ENCODE data around the gene PSKH1. TPM values are rescaled to one million over a fixed set of nuclear protein-coding genes. Genes with fewer than 3 reads are reported as not detected.

PSKH1 gene
- total and polyA plus RNA-seq, 2 experiments from 2014 or later, result 29.2 to 44.6 TPM

DNA sequence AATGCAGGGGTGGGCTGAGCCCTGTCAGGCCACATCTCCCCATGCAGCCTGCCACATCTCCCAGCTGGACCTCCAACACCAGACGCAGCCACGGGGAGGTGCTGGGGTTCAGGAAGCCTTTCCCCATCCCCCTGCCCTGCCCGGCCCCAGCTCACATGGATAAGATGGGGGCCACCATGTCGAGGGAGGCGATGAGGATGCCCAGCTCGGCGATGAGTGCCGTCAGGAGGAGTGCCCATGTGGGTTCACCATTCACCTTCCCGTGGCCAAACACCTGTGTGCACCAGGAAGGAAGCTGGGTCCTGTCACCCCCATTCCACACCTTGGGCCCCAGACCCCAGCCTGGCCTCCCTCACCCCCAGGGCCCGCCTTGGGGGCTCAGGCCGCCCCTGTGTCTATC is 56.6 kb downstream of the PSKH1 start:
- Histone ChIP-seq H3K79me2 (no peaks in the 10 kb centered on the region), H3K4me3 (no peak overlapping the region), H2AFZ (no peak overlapping the region), H3K27ac (no peak overlapping the region), H3K36me3 (replicated peaks; ENCODE audit: insufficient read depth, low read depth) (no peaks in the 10 kb centered on the region), H4K20me1 (ENCODE audit: insufficient read depth, poor library complexity, severe bottlenecking) (no peaks in the 10 kb centered on the region), H3K9me3 (ENCODE audit: low read depth) (no peaks in the 10 kb centered on the region), H3K4me1 (ENCODE audit: insufficient read depth) (no peaks in the 10 kb centered on the region), H3K4me2 (no peak overlapping the region), H3K9me2 (replicated peaks; ENCODE audit: insufficient read depth) (no peaks in the 10 kb centered on the region), H3K27me3 (no peaks in the 10 kb centered on the region)
- WGBS (ENCODE audit: low lambda C conversion rate, missing lambda C conversion rate), result 97% methylated on average over 11 of the region's 11 CpGs
- no peak for DNase-seq (ENCODE audit: low spot score)
- TF ChIP-seq, protein P1, sequence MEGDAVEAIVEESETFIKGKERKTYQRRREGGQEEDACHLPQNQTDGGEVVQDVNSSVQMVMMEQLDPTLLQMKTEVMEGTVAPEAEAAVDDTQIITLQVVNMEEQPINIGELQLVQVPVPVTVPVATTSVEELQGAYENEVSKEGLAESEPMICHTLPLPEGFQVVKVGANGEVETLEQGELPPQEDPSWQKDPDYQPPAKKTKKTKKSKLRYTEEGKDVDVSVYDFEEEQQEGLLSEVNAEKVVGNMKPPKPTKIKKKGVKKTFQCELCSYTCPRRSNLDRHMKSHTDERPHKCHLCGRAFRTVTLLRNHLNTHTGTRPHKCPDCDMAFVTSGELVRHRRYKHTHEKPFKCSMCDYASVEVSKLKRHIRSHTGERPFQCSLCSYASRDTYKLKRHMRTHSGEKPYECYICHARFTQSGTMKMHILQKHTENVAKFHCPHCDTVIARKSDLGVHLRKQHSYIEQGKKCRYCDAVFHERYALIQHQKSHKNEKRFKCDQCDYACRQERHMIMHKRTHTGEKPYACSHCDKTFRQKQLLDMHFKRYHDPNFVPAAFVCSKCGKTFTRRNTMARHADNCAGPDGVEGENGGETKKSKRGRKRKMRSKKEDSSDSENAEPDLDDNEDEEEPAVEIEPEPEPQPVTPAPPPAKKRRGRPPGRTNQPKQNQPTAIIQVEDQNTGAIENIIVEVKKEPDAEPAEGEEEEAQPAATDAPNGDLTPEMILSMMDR (IDR thresholded peaks at IDR 0.05; ENCODE audit: poor library complexity), result no peak
- TF ChIP-seq EZH2phosphoT487 (IDR thresholded peaks at IDR 0.05; ENCODE audit: low read depth, severe bottlenecking, unreplicated experiment) (no peak), EZH2 (IDR thresholded peaks at IDR 0.05; ENCODE audit: borderline replicate concordance) (no peak)

DNA sequence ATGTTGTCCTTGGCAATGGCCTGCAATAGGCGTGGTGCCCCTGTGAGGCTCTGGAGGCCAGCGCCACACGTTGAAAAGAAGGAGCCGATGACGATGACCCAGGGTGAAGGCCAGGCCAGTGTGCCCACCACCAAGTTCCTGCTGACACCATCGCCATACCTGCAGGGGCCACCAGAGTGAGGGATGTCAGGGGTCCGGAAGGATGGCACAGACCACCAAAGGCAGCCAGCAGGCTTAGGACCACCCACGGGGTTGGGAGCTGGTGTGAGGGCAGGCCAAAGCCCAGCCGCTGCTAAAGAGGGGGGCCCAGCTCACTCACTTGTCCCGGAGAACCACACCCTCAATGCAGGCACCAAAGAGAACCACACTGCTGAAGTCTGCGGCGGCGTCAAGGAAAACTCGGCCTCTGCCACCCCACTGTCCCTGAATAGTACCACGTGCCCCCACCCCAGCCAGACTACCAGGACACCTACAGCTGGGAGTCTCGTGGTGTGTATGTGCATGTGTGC is 57.3 kb downstream of the PSKH1 start:
- H3K4me1 ChIP-seq (ENCODE audit: insufficient read depth), result no peaks in the 10 kb centered on the region
- no peaks in the 10 kb centered on the region for H3K9me3 ChIP-seq (ENCODE audit: low read depth)
- no peaks in the 10 kb centered on the region for H3K36me3 ChIP-seq (replicated peaks; ENCODE audit: insufficient read depth, low read depth)
- H3K79me2 ChIP-seq, result no peaks in the 10 kb centered on the region
- DNase-seq (ENCODE audit: low spot score), result no peak
- H3K27ac ChIP-seq, result no peak overlapping the region
- H3K4me3 ChIP-seq, result no peak overlapping the region
- H3K4me2 ChIP-seq, result no peak overlapping the region
- no peak for TF ChIP-seq EZH2phosphoT487 (IDR thresholded peaks at IDR 0.05; ENCODE audit: low read depth, severe bottlenecking, unreplicated experiment)
- TF ChIP-seq, protein P1 (IDR thresholded peaks at IDR 0.05; ENCODE audit: poor library complexity), result no peak
- no peak for TF ChIP-seq EZH2 (IDR thresholded peaks at IDR 0.05; ENCODE audit: borderline replicate concordance)
- 97% methylated on average over 16 of the region's 16 CpGs for WGBS (ENCODE audit: low lambda C conversion rate, missing lambda C conversion rate)
- no peak overlapping the region for H2AFZ ChIP-seq
- H3K9me2 ChIP-seq (replicated peaks; ENCODE audit: insufficient read depth), result no peaks in the 10 kb centered on the region
- H3K27me3 ChIP-seq, result no peaks in the 10 kb centered on the region
- no peaks in the 10 kb centered on the region for H4K20me1 ChIP-seq (ENCODE audit: insufficient read depth, poor library complexity, severe bottlenecking)

- no peaks in the 10 kb centered on the region for H3K9me2 ChIP-seq (replicated peaks; ENCODE audit: insufficient read depth)
- no peaks in the 10 kb centered on the region for H3K27me3 ChIP-seq
- H2AFZ ChIP-seq, result no peak overlapping the region
- DNase-seq (ENCODE audit: low spot score), result no peak
- 92% methylated on average over 12 of the region's 12 CpGs for WGBS (ENCODE audit: low lambda C conversion rate, missing lambda C conversion rate)
- no peaks in the 10 kb centered on the region for H3K79me2 ChIP-seq
- no peak overlapping the region for H3K27ac ChIP-seq
- no peaks in the 10 kb centered on the region for H3K36me3 ChIP-seq (replicated peaks; ENCODE audit: insufficient read depth, low read depth)
- H4K20me1 ChIP-seq (ENCODE audit: insufficient read depth, poor library complexity, severe bottlenecking), result no peaks in the 10 kb centered on the region
- H3K4me2 ChIP-seq, result no peak overlapping the region
- TF ChIP-seq, protein P1 (IDR thresholded peaks at IDR 0.05; ENCODE audit: poor library complexity), result no peak
- TF ChIP-seq EZH2 (IDR thresholded peaks at IDR 0.05; ENCODE audit: borderline replicate concordance), result no peak
- H3K4me3 ChIP-seq, result no peak overlapping the region
- H3K4me1 ChIP-seq (ENCODE audit: insufficient read depth), result no peaks in the 10 kb centered on the region
- no peaks in the 10 kb centered on the region for H3K9me3 ChIP-seq (ENCODE audit: low read depth)
Measured at GRCh38 chr16:67951485-67951884, 58.4 kb downstream of the PSKH1 start.
